AG10803 (cell line): ENCODE results near the gene CCDC177.
A peak's percentile ranks its signal among the peaks of the same experiment; 100 is the strongest.

Experiments
- DNase-seq: peaks from one replicate; pipeline ENCODE4 v3.0.0; 2010; ENCODE audit warnings: low read depth
- H3K4me3 ChIP-seq: 2 replicates; pipeline ENCODE4 v1.5.1; 2011; ENCODE audit warnings: mild to moderate bottlenecking, low read length, control low read depth
- TF ChIP-seq, protein P1 (sequence below): conservative IDR thresholded peaks from 2 replicates; pipeline ENCODE4 v1.5.1; 2011; ENCODE audit warnings: mild to moderate bottlenecking, low read length, control low read depth, inconsistent platforms

The CCDC177 gene

GRCh38 chr14:69573205-69573830, 1.4 kb downstream of the CCDC177 start:
- TF ChIP-seq, protein P1, sequence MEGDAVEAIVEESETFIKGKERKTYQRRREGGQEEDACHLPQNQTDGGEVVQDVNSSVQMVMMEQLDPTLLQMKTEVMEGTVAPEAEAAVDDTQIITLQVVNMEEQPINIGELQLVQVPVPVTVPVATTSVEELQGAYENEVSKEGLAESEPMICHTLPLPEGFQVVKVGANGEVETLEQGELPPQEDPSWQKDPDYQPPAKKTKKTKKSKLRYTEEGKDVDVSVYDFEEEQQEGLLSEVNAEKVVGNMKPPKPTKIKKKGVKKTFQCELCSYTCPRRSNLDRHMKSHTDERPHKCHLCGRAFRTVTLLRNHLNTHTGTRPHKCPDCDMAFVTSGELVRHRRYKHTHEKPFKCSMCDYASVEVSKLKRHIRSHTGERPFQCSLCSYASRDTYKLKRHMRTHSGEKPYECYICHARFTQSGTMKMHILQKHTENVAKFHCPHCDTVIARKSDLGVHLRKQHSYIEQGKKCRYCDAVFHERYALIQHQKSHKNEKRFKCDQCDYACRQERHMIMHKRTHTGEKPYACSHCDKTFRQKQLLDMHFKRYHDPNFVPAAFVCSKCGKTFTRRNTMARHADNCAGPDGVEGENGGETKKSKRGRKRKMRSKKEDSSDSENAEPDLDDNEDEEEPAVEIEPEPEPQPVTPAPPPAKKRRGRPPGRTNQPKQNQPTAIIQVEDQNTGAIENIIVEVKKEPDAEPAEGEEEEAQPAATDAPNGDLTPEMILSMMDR, result no peak
- no peak for DNase-seq
- H3K4me3 ChIP-seq, result no peak overlapping the region

DNA sequence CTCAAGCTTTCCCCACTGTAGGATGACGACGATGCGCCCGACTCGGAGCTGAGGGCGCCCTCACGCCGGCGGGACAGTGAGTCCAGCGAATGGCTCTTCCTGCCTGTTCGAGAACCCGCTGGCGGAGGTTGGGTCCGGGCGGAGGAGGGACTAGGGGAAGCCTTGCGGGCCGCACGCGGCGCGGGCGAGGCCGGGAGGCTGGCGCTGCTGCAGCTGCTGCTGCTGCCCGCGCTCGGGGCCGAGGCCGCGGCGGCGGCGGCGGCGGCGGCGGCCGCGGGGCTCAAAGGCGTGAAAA, 1.9 kb downstream of the CCDC177 start:
- H3K4me3 ChIP-seq, result no peak overlapping the region
- TF ChIP-seq, protein P1, result no peak
- DNase-seq, result no peak

DNA sequence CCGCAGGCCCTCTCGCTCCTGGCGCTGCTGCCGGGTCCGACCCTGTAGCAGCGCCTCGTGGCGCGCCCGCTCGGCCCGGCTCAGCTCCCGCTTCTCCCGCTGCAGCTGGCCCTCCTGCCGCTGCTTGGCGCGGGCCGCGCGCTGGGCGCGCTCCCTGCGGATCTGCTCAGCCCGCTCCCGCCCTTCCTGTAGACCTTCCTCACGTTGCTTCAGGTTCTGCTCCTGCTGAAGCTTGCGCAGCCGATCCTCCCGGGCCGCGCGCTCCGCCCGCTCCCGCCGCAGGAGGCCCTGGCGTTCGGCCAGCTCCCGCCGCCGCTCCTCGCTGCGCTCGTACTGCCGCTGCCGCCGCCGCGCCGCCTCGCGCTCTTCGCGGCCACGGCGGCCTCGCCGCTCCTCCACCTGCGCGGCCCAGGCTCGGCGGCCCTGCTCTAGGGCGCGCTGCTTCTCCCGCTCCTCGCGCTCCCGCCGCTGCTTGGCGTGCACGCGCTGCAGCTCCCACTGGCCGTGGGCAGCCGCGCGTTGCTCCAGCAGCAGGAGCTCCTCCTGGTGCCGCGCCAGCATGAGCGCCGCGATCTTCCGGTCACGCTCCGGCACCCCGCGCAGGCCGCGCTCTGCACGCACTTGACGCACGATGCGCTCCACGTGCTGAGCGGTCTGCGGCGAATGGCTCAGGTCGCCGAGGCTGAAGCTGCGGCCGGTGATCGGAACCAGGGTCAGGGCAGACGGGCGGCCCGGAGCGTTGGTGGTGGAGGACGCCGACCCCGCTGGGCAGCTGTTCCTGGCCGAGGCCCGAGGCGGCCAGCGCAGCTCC, 2.4 kb downstream of the CCDC177 start:
- H3K4me3 ChIP-seq, result peak overlapping the region; percentile 20; the same call in 1 of the 2 replicates
- TF ChIP-seq, protein P1, result no peak

DNA sequence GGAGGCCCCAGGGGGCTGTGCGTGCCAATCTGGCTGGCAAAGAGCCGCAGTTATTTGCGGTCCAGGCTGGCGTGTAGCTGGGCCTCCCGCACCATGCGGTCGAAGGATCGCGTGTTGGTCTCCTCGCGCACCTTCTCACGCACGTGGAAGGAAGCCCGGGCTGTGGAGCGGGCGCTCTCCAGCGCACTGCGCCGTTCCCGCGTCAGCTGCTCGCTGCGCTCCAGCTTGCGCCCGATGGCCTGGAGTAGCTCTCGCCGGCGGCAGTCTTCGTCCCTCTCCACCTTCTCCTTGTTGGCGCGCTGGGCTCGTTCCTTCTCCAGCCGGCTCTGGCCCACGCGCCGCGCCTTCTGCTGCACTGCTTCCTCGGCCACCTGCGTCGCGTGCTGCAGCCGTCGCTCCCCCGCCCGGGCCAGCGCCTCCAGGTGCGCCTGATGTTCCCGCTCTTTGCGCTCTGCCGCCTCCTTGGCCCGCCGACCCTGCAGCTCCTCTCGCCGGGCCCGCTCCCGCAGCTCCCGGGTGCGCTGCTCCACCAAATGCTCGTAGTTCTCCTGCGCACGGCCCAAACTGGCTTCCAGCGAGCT, 3.1 kb downstream of the CCDC177 start:
- DNase-seq, result no peak
- TF ChIP-seq, protein P1, result no peak
- H3K4me3 ChIP-seq, result no peak overlapping the region

More for the DNA sequence above, 2.4 kb downstream of the CCDC177 start:
- DNase-seq, result no peak

DNA sequence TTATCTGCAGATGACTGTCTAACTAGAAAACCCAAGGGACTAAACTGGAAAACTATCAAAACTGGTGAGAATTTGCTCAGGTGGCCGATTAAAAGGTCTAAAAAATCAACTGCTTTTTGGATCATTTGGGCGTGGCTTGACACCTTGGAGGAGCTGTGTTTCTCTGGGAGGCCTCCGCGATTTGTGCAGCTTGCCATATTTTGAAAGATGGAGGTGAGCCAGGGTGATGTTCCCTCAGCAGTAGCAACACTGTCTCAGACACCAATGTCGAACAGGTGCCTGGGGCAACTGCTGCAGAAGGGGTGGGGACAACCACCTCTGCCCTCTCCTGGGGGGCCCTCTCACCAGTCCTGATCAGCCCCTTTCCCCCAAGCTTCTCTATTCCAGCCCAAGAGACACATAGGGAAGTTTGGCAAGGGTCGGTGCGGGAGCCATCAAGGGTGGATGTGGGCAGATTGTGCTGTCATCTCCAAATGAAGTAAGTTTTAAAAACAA, 3.8 kb downstream of the CCDC177 start:
- H3K4me3 ChIP-seq, result no peak overlapping the region
- no peak for DNase-seq
- TF ChIP-seq, protein P1, result no peak

DNA sequence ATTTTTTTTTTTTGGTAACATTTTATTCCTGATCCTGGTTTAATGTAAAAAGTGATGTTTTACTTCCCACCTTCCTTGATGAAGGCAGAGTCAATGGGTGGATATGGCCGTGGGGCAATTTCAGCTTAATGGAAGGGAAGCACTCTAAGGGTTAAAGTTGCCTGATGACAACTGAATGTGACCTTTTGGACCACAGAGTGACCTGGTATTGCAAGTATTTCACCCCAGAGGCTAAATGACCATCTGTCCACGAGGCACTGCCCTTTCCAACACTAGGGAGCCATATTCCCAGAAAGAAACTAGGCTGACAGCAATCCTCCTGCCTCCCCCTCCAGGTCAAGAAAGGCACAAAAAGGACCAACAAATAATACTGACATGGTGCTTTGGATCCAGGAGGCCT, 4.8 kb downstream of the CCDC177 start:
- TF ChIP-seq, protein P1, result no peak
- H3K4me3 ChIP-seq, result no peak overlapping the region
- DNase-seq, result no peak
